GM12878 (cell line): ENCODE results near the gene RPL37.

Experiments
- EZH2 ChIP-seq: IDR thresholded peaks from 2 replicates; pipeline ENCODE4 v1.6.1; 2012; ENCODE audit warnings: low read depth, mild to moderate bottlenecking, control low read depth, inconsistent platforms, low read length, borderline replicate concordance; ENCODE audit not compliant: control insufficient read depth
- HDAC6 ChIP-seq: fragments of 200-600 bp; sonication (generic); IDR thresholded peaks from one replicate; pipeline ENCODE4 v1.8.0; 2017; ENCODE audit warnings: antibody characterized with exemption; ENCODE audit not compliant: unreplicated experiment
- MXI1 ChIP-seq: fragments of 150-350 bp; IDR thresholded peaks from 2 replicates; pipeline ENCODE4 v1.6.1; 2011; ENCODE audit warnings: low read depth, mild to moderate bottlenecking, inconsistent platforms, low read length, improper control_type of control experiment
- NFIC ChIP-seq: IDR thresholded peaks from 2 replicates; pipeline ENCODE4 v1.6.1; 2012; ENCODE audit warnings: low read depth, mild to moderate bottlenecking, inconsistent platforms, low read length, moderate library complexity
- POLR2A ChIP-seq: IDR thresholded peaks from 2 replicates; pipeline ENCODE4 v1.6.1; 2011; ENCODE audit warnings: low read depth, mild to moderate bottlenecking, low read length
- RBBP5 ChIP-seq: fragments of 200-600 bp; sonication (generic); conservative IDR thresholded peaks from 2 replicates; pipeline ENCODE4 v1.6.1; 2016
- SMAD1 ChIP-seq: fragments of 450-650 bp; IDR thresholded peaks from 2 replicates; pipeline ENCODE4 v1.6.1; 2018; ENCODE audit warnings: mild to moderate bottlenecking, low read depth; ENCODE audit not compliant: partially characterized antibody
- TF ChIP-seq, protein P1 (sequence below), 3 experiments: IDR thresholded peaks in 2 of 3; conservative IDR thresholded peaks in 1 of 3; 2 replicates each; pipeline ENCODE4 v1.5.1; 2011; ENCODE audit warnings: low read depth in 3 of 3, low read length in 3 of 3, mild to moderate bottlenecking in 3 of 3, control low read depth in 2 of 3, moderate library complexity in 2 of 3, inconsistent platforms in 1 of 3, mixed read lengths in 1 of 3; ENCODE audit not compliant: control insufficient read depth in 2 of 3, insufficient read depth in 1 of 3; ENCODE audit errors: extremely low read depth in 1 of 3
- TF ChIP-seq, protein P2 (sequence below): IDR thresholded peaks from 2 replicates; pipeline ENCODE4 v1.6.1; 2011; ENCODE audit warnings: low read depth, mild to moderate bottlenecking, low read length, moderate library complexity, borderline replicate concordance; ENCODE audit errors: extremely low read depth

DNA sequence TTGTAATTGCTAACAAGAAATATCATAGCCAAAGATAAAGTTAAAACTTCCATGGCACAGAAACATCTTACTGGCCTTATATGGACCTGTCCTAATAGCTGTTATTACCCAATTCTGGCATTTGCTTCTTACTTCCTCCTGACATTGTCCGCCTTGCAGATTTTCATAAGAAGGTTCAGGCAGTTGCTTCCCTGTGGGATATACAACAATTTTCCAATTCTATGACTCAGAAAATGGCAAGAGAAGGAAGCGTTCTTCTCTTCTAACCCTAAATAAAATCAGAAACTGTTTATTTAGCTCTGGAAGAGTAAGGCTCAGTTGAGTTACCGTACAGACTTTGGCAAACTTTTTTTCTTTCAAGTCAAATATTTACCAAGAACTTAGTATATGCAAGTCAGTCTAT, 38.5 kb downstream of the RPL37 start:
- TF ChIP-seq POLR2A (no peak), RBBP5 (no peak), EZH2 (no peak), NFIC (no peak), MXI1 (no peak), HDAC6 (no peak), SMAD1 (no peak)
- TF ChIP-seq, protein P1, sequence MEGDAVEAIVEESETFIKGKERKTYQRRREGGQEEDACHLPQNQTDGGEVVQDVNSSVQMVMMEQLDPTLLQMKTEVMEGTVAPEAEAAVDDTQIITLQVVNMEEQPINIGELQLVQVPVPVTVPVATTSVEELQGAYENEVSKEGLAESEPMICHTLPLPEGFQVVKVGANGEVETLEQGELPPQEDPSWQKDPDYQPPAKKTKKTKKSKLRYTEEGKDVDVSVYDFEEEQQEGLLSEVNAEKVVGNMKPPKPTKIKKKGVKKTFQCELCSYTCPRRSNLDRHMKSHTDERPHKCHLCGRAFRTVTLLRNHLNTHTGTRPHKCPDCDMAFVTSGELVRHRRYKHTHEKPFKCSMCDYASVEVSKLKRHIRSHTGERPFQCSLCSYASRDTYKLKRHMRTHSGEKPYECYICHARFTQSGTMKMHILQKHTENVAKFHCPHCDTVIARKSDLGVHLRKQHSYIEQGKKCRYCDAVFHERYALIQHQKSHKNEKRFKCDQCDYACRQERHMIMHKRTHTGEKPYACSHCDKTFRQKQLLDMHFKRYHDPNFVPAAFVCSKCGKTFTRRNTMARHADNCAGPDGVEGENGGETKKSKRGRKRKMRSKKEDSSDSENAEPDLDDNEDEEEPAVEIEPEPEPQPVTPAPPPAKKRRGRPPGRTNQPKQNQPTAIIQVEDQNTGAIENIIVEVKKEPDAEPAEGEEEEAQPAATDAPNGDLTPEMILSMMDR (IDR thresholded peaks at IDR 0.05 in 2 of 3, conservative IDR thresholded peaks at IDR 0.05 in 1 of 3; ENCODE audit: control insufficient read depth in 2 of 3, extremely low read depth in 1 of 3, insufficient read depth in 1 of 3, low read depth in 3 of 3, low read length in 3 of 3): no peak
- TF ChIP-seq, protein P2, sequence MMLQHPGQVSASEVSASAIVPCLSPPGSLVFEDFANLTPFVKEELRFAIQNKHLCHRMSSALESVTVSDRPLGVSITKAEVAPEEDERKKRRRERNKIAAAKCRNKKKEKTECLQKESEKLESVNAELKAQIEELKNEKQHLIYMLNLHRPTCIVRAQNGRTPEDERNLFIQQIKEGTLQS: no peak
